Central memory CD8-positive, alpha-beta T cell (primary cell): ENCODE results near the gene ADAM33.

Source experiments
- ATAC-seq: fragments of 150-1000 bp; cut with Tn5 transposase; replicated peaks from 2 replicates; pipeline ENCODE4 v1.10.0; 2022; ENCODE audit warnings: mild to moderate bottlenecking, moderate FRiP score, moderate number of reproducible peaks; ENCODE audit not compliant: poor library complexity, severe bottlenecking; ENCODE audit errors: extremely low read depth
- DNase-seq, 2 donors: peaks; one replicate each; pipeline ENCODE4 v3.0.0; 2021; ENCODE audit warnings: low spot score in 2 of 2
- H3K27ac Mint-ChIP-seq: one replicate; pipeline ENCODE4 v1.8.0; 2022; ENCODE audit warnings: low read depth, mild to moderate bottlenecking, moderate library complexity, mixed read lengths
- H3K27me3 Mint-ChIP-seq: one replicate; pipeline ENCODE4 v1.8.0; 2022; ENCODE audit warnings: mixed read lengths
- H3K36me3 Mint-ChIP-seq: one replicate; pipeline ENCODE4 v1.8.0; 2022; ENCODE audit warnings: mild to moderate bottlenecking, moderate library complexity, mixed read lengths; ENCODE audit not compliant: insufficient read depth
- H3K4me1 Mint-ChIP-seq: one replicate; pipeline ENCODE4 v1.8.0; 2022; ENCODE audit warnings: mixed read lengths
- H3K4me3 Mint-ChIP-seq: one replicate; pipeline ENCODE4 v1.8.0; 2022; ENCODE audit warnings: mild to moderate bottlenecking, moderate library complexity, mixed read lengths
- H3K9me3 Mint-ChIP-seq: one replicate; pipeline ENCODE4 v1.8.0; 2022; ENCODE audit warnings: mixed read lengths

Gene ADAM33

GRCh38 chr20:3652676-3653596 is 28.9 kb downstream of the ADAM33 start:
- no peak for ATAC-seq
- no peak overlapping the region for H3K4me3 Mint-ChIP-seq
- DNase-seq, result peak in 1 of 2 donors; percentile 5
- H3K27me3 Mint-ChIP-seq, result peaks cover 10% of the 10 kb centered on the region
- H3K9me3 Mint-ChIP-seq, result no peaks in the 10 kb centered on the region
- no peak overlapping the region for H3K27ac Mint-ChIP-seq
- peaks cover 5% of the 10 kb centered on the region for H3K36me3 Mint-ChIP-seq
- H3K4me1 Mint-ChIP-seq, result no peaks in the 10 kb centered on the region

- Mint-ChIP-seq H3K4me3 (no peak overlapping the region), H3K36me3 (peaks cover 5% of the 10 kb centered on the region), H3K27ac (no peak overlapping the region), H3K4me1 (no peaks in the 10 kb centered on the region), H3K9me3 (no peaks in the 10 kb centered on the region), H3K27me3 (peaks cover 3% of the 10 kb centered on the region)
- DNase-seq (no peak), ATAC-seq (no peak)
Measured at GRCh38 chr20:3652221-3652620, 29.6 kb downstream of the ADAM33 start.

GRCh38 chr20:3651204-3651962 is 30.4 kb downstream of the ADAM33 start:
- Mint-ChIP-seq H3K4me3 (no peak overlapping the region), H3K9me3 (no peaks in the 10 kb centered on the region), H3K27me3 (no peaks in the 10 kb centered on the region), H3K4me1 (no peaks in the 10 kb centered on the region), H3K27ac (no peak overlapping the region), H3K36me3 (peaks cover 5% of the 10 kb centered on the region)
- ATAC-seq (no peak), DNase-seq (no peak)

- peaks cover 5% of the 10 kb centered on the region for H3K4me1 Mint-ChIP-seq
- H3K36me3 Mint-ChIP-seq, result peaks cover 11% of the 10 kb centered on the region
- DNase-seq, result no peak
- H3K27ac Mint-ChIP-seq, result no peak overlapping the region
- H3K4me3 Mint-ChIP-seq, result no peak overlapping the region
- no peaks in the 10 kb centered on the region for H3K27me3 Mint-ChIP-seq
- H3K9me3 Mint-ChIP-seq, result no peaks in the 10 kb centered on the region
- ATAC-seq, result no peak
Measured at GRCh38 chr20:3648951-3649350, 32.9 kb downstream of the ADAM33 start.

- no peak for DNase-seq
- no peak overlapping the region for H3K27ac Mint-ChIP-seq
- H3K27me3 Mint-ChIP-seq, result no peaks in the 10 kb centered on the region
- peaks cover 5% of the 10 kb centered on the region for H3K4me1 Mint-ChIP-seq
- H3K36me3 Mint-ChIP-seq, result peaks cover 11% of the 10 kb centered on the region
- no peak overlapping the region for H3K4me3 Mint-ChIP-seq
- no peak for ATAC-seq
- no peaks in the 10 kb centered on the region for H3K9me3 Mint-ChIP-seq
Measured at GRCh38 chr20:3647473-3647872, 34.3 kb downstream of the ADAM33 start.

- H3K27me3 Mint-ChIP-seq, result no peaks in the 10 kb centered on the region
- DNase-seq, result no peak
- no peak for ATAC-seq
- H3K4me3 Mint-ChIP-seq, result no peak overlapping the region
- peaks cover 11% of the 10 kb centered on the region for H3K36me3 Mint-ChIP-seq
- no peaks in the 10 kb centered on the region for H3K9me3 Mint-ChIP-seq
- peaks cover 5% of the 10 kb centered on the region for H3K4me1 Mint-ChIP-seq
- no peak overlapping the region for H3K27ac Mint-ChIP-seq
Measured at GRCh38 chr20:3646651-3647050, 35.2 kb downstream of the ADAM33 start.

- Mint-ChIP-seq H3K4me3 (no peak overlapping the region), H3K27ac (no peak overlapping the region), H3K4me1 (peaks cover 5% of the 10 kb centered on the region), H3K36me3 (peaks cover 11% of the 10 kb centered on the region), H3K9me3 (no peaks in the 10 kb centered on the region), H3K27me3 (no peaks in the 10 kb centered on the region)
- ATAC-seq (no peak), DNase-seq (no peak)
Measured at GRCh38 chr20:3646067-3646440, 35.8 kb downstream of the ADAM33 start.

GRCh38 chr20:3645309-3646066 is 36.3 kb downstream of the ADAM33 start:
- H3K36me3 Mint-ChIP-seq, result peaks cover 11% of the 10 kb centered on the region
- no peak for DNase-seq
- no peaks in the 10 kb centered on the region for H3K9me3 Mint-ChIP-seq
- no peak overlapping the region for H3K27ac Mint-ChIP-seq
- H3K4me1 Mint-ChIP-seq, result peaks cover 5% of the 10 kb centered on the region
- no peak overlapping the region for H3K4me3 Mint-ChIP-seq
- H3K27me3 Mint-ChIP-seq, result no peaks in the 10 kb centered on the region
- no peak for ATAC-seq

GRCh38 chr20:3640259-3640658 is 41.6 kb downstream of the ADAM33 start:
- no peak overlapping the region for H3K4me3 Mint-ChIP-seq

GRCh38 chr20:3635346-3635745 is 46.5 kb downstream of the ADAM33 start:
- Mint-ChIP-seq H3K36me3 (peaks cover 7% of the 10 kb centered on the region), H3K27me3 (no peaks in the 10 kb centered on the region), H3K9me3 (no peaks in the 10 kb centered on the region), H3K4me1 (no peaks in the 10 kb centered on the region), H3K4me3 (no peak overlapping the region), H3K27ac (no peak overlapping the region)
- ATAC-seq (no peak), DNase-seq (no peak)

More at GRCh38 chr20:3640259-3640658, 41.6 kb downstream of the ADAM33 start:
- no peaks in the 10 kb centered on the region for H3K27me3 Mint-ChIP-seq
- DNase-seq (no peak), ATAC-seq (no peak)
- H3K9me3 Mint-ChIP-seq, result no peaks in the 10 kb centered on the region
- no peak overlapping the region for H3K27ac Mint-ChIP-seq
- peaks cover 6% of the 10 kb centered on the region for H3K36me3 Mint-ChIP-seq
- H3K4me1 Mint-ChIP-seq, result peaks cover 5% of the 10 kb centered on the region

- peaks cover 6% of the 10 kb centered on the region for H3K36me3 Mint-ChIP-seq
- ATAC-seq (no peak), DNase-seq (no peak)
- H3K27ac Mint-ChIP-seq, result no peak overlapping the region
- no peak overlapping the region for H3K4me3 Mint-ChIP-seq
- H3K9me3 Mint-ChIP-seq, result no peaks in the 10 kb centered on the region
- no peaks in the 10 kb centered on the region for H3K27me3 Mint-ChIP-seq
- no peaks in the 10 kb centered on the region for H3K4me1 Mint-ChIP-seq
Measured at GRCh38 chr20:3633913-3634478, 47.8 kb downstream of the ADAM33 start.

GRCh38 chr20:3632311-3633004 is 49.4 kb downstream of the ADAM33 start:
- Mint-ChIP-seq H3K4me1 (no peaks in the 10 kb centered on the region), H3K36me3 (peaks cover 6% of the 10 kb centered on the region), H3K27me3 (no peaks in the 10 kb centered on the region), H3K27ac (no peak overlapping the region), H3K9me3 (no peaks in the 10 kb centered on the region), H3K4me3 (no peak overlapping the region)
- no peak for DNase-seq
- ATAC-seq, result no peak
